ENCODE data around the gene ST8SIA5. TPM values are rescaled to one million over a fixed set of nuclear protein-coding genes. Genes with fewer than 3 reads are reported as not detected.

The ST8SIA5 gene
- total RNA-seq, 2 donors from 2014 or later: 0.14 TPM; not detected in 1

- ATAC-seq (ENCODE audit: insufficient number of reproducible peaks, low FRiP score, low read depth) (no peak), DNase-seq (ENCODE audit: low spot score) (no peak)
- Histone ChIP-seq H3K27me3 (replicated peaks; ENCODE audit: insufficient read depth) (no peaks in the 10 kb centered on the region), H3K4me1 (ENCODE audit: control insufficient read depth in 1 of 2, low read depth in 2 of 2) (peaks cover 0 to 4% of the 10 kb centered on the region in 2 donors), H3K36me3 (no peaks in the 10 kb centered on the region), H3K27ac (no peak overlapping the region), H3K4me3 (no peak overlapping the region), H3K9me3 (no peaks in the 10 kb centered on the region)
- no peak for TF ChIP-seq CTCF (IDR thresholded peaks at IDR 0.05)
Observed at GRCh38 chr18:46628206-46628605, 128.6 kb downstream of the ST8SIA5 start.

DNA sequence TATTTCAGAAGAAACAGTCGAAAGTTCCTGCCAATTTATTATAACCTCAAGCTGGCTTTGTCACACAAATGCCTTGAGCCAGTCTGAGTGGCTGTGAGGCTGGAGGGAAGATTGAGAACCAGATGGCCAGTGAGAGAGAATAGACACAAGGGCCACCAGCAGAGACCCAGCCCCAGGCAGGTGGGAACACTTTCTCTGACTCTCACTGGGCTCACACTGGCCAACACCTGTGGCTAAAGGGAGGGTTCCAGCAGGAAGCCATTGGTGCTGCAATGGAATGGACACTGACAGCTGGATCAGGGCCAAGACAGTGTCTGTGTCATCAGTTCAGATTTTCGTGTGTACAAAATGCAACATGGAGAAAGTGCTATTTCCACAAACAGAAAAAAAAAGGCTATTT lies 129.7 kb downstream of the ST8SIA5 start:
- peaks cover 0 to 4% of the 10 kb centered on the region in 2 donors for H3K4me1 ChIP-seq (ENCODE audit: control insufficient read depth in 1 of 2, low read depth in 2 of 2)
- DNase-seq (ENCODE audit: low spot score): no peak
- ATAC-seq (ENCODE audit: insufficient number of reproducible peaks, low FRiP score, low read depth): no peak

DNA sequence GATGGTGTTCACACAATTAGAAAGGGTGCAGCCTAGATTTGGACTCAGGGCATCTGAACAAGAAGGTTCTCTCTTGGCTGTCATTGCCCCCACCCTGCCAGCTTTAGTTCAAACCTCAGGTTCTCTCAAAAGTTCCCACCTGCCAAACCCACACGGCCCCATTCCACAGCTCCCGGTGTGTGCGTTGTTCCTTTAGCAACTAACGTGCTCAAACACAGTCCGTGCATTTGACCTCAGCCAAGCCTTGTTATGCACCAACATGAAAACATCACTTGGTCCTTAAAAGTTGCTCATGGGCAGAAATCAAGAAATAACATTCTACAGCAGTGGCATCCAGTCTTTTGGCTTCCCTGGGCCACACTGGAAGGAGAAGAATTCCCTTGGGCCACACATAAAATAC lies 131.8 kb downstream of the ST8SIA5 start:
- ATAC-seq (ENCODE audit: insufficient number of reproducible peaks, low FRiP score, low read depth) (no peak), DNase-seq (ENCODE audit: low spot score) (no peak)
- Histone ChIP-seq H3K4me1 (ENCODE audit: control insufficient read depth in 1 of 2, low read depth in 2 of 2) (peaks cover 0 to 4% of the 10 kb centered on the region in 2 donors), H3K4me3 (no peak overlapping the region), H3K9me3 (no peaks in the 10 kb centered on the region), H3K27me3 (replicated peaks; ENCODE audit: insufficient read depth) (no peaks in the 10 kb centered on the region), H3K36me3 (no peaks in the 10 kb centered on the region), H3K27ac (no peak overlapping the region)
- TF ChIP-seq CTCF (IDR thresholded peaks at IDR 0.05): no peak

More for the DNA sequence above, 129.7 kb downstream of the ST8SIA5 start:
- TF ChIP-seq CTCF (IDR thresholded peaks at IDR 0.05): no peak
- no peak overlapping the region for H3K4me3 ChIP-seq
- no peaks in the 10 kb centered on the region for H3K27me3 ChIP-seq (replicated peaks; ENCODE audit: insufficient read depth)
- H3K9me3 ChIP-seq: no peaks in the 10 kb centered on the region
- H3K27ac ChIP-seq: no peak overlapping the region
- H3K36me3 ChIP-seq: no peaks in the 10 kb centered on the region

GRCh38 chr18:46624127-46624526 lies 132.7 kb downstream of the ST8SIA5 start:
- Histone ChIP-seq H3K27me3 (replicated peaks; ENCODE audit: insufficient read depth) (no peaks in the 10 kb centered on the region), H3K36me3 (no peaks in the 10 kb centered on the region), H3K4me1 (ENCODE audit: control insufficient read depth in 1 of 2, low read depth in 2 of 2) (peaks cover 0 to 4% of the 10 kb centered on the region in 2 donors), H3K4me3 (no peak overlapping the region), H3K27ac (no peak overlapping the region), H3K9me3 (no peaks in the 10 kb centered on the region)
- no peak for TF ChIP-seq CTCF (IDR thresholded peaks at IDR 0.05)
- ATAC-seq (ENCODE audit: insufficient number of reproducible peaks, low FRiP score, low read depth) (no peak), DNase-seq (ENCODE audit: low spot score) (no peak)

GRCh38 chr18:46623541-46623940 lies 133.3 kb downstream of the ST8SIA5 start:
- H3K9me3 ChIP-seq: no peaks in the 10 kb centered on the region
- no peak for TF ChIP-seq CTCF (IDR thresholded peaks at IDR 0.05)
- no peak for ATAC-seq (ENCODE audit: insufficient number of reproducible peaks, low FRiP score, low read depth)
- H3K27ac ChIP-seq: no peak overlapping the region
- H3K4me3 ChIP-seq: no peak overlapping the region
- peaks cover 0 to 4% of the 10 kb centered on the region in 2 donors for H3K4me1 ChIP-seq (ENCODE audit: control insufficient read depth in 1 of 2, low read depth in 2 of 2)
- no peaks in the 10 kb centered on the region for H3K27me3 ChIP-seq (replicated peaks; ENCODE audit: insufficient read depth)
- DNase-seq (ENCODE audit: low spot score): no peak
- no peaks in the 10 kb centered on the region for H3K36me3 ChIP-seq
